Measurements from ENCODE around the gene HSD17B3.

GRCh38 chr9:96243778-96244177 is 58.2 kb downstream of the HSD17B3 start:
- no peak for TF ChIP-seq EZH2phosphoT487 (IDR thresholded peaks at IDR 0.05; ENCODE audit: low read depth)
- TF ChIP-seq CTCF (IDR thresholded peaks at IDR 0.05; ENCODE audit: low read depth, low read length), result no peak

Measured in OCI-LY3 (cell line).